ENCODE data around the gene RABGAP1L.

DNA sequence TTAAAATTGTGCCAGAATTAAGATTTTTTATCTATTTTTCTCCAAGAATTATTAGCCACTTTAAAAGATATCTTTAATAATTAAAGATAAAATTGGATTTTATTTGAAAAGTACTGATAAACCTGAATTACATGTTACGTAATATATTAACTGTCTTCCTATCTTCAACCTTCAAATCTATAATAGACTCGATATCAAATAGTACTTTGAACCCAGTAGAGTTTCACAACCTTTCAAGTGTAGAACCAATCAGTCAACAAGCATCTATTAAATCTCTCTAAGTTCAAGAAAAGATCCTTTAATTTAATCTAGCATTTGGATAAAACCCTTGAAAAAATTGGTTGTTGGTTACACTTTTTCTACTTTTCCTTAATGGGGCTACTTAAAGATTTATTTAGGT is 559.9 kb downstream of the RABGAP1L start:
- TF ChIP-seq, protein P1, sequence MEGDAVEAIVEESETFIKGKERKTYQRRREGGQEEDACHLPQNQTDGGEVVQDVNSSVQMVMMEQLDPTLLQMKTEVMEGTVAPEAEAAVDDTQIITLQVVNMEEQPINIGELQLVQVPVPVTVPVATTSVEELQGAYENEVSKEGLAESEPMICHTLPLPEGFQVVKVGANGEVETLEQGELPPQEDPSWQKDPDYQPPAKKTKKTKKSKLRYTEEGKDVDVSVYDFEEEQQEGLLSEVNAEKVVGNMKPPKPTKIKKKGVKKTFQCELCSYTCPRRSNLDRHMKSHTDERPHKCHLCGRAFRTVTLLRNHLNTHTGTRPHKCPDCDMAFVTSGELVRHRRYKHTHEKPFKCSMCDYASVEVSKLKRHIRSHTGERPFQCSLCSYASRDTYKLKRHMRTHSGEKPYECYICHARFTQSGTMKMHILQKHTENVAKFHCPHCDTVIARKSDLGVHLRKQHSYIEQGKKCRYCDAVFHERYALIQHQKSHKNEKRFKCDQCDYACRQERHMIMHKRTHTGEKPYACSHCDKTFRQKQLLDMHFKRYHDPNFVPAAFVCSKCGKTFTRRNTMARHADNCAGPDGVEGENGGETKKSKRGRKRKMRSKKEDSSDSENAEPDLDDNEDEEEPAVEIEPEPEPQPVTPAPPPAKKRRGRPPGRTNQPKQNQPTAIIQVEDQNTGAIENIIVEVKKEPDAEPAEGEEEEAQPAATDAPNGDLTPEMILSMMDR (conservative IDR thresholded peaks at IDR 0.05; ENCODE audit: low read length): no peak
- TF ChIP-seq EZH2phosphoT487 (IDR thresholded peaks at IDR 0.05; ENCODE audit: borderline replicate concordance, low read depth, low read length): no peak

Data from OCI-LY7 (cell line).